GM19397 (cell line): Measurements from ENCODE around the gene HRC.
A peak's percentile ranks its signal among the peaks of the same experiment; 100 is the strongest.

Experiments
- ATAC-seq: cut with Tn5 transposase; IDR thresholded peaks from one replicate; pipeline ENCODE4 v1.9.1; 2021; ENCODE audit warnings: mild to moderate bottlenecking, moderate library complexity; ENCODE audit not compliant: unreplicated experiment

Gene HRC

GRCh38 chr19:49117677-49118564 is 37.3 kb downstream of the HRC start:
- no peak for ATAC-seq

- no peak for ATAC-seq
These were observed 38.7 kb downstream of the HRC start for GRCh38 chr19:49116544-49116943.

- ATAC-seq, result no peak
These were observed 40.4 kb downstream of the HRC start for GRCh38 chr19:49114630-49115363.

- ATAC-seq, result peak; percentile 51
These were observed 41.2 kb downstream of the HRC start, which contains the start of gene LIN7B for GRCh38 chr19:49113762-49114629. Gene LIN7B, plus strand, starts transcription at chr19:49114370. Its CDS starts 35 bp downstream, at chr19:49114405.

- ATAC-seq, result no peak
These were observed 43.8 kb downstream of the HRC start for GRCh38 chr19:49111218-49111998.

- no peak for ATAC-seq
These were observed 44.6 kb downstream of the HRC start for GRCh38 chr19:49110567-49110966.

- ATAC-seq, result no peak
These were observed 45.5 kb downstream of the HRC start for GRCh38 chr19:49109569-49110233.

- ATAC-seq, result no peak
These were observed 46.1 kb downstream of the HRC start for GRCh38 chr19:49109051-49109450.

- no peak for ATAC-seq
These were observed 47.4 kb downstream of the HRC start for GRCh38 chr19:49107625-49108459.

- ATAC-seq, result no peak
These were observed 48.5 kb downstream of the HRC start for GRCh38 chr19:49106648-49107135.

GRCh38 chr19:49104229-49104864 is 50.8 kb downstream of the HRC start:
- ATAC-seq, result no peak

GRCh38 chr19:49103331-49104085 is 51.7 kb downstream of the HRC start:
- ATAC-seq, result no peak

- no peak for ATAC-seq
These were observed 52.9 kb downstream of the HRC start for GRCh38 chr19:49102303-49102702.
